Measurements from ENCODE around the gene LEPR.

DNA sequence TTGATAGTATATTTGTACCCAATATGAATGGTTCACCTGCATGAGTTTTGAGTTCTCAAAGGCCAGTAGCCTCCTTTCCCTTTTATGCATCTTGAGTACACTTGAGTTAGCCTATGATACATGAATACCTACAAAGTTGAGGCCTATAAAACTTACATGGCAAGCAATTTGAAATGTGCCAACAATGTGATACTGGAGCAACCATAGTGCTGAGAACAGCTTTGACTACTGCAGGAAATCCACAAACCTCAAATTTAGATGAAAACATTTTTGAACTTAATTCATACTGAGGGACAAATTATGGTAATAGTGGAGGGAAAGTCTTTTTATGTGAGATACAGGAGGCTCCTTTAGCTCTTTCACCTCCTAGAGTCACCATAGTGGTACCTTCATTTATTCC is 37.4 kb downstream of the LEPR start:
- TF ChIP-seq, protein P1, sequence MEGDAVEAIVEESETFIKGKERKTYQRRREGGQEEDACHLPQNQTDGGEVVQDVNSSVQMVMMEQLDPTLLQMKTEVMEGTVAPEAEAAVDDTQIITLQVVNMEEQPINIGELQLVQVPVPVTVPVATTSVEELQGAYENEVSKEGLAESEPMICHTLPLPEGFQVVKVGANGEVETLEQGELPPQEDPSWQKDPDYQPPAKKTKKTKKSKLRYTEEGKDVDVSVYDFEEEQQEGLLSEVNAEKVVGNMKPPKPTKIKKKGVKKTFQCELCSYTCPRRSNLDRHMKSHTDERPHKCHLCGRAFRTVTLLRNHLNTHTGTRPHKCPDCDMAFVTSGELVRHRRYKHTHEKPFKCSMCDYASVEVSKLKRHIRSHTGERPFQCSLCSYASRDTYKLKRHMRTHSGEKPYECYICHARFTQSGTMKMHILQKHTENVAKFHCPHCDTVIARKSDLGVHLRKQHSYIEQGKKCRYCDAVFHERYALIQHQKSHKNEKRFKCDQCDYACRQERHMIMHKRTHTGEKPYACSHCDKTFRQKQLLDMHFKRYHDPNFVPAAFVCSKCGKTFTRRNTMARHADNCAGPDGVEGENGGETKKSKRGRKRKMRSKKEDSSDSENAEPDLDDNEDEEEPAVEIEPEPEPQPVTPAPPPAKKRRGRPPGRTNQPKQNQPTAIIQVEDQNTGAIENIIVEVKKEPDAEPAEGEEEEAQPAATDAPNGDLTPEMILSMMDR (IDR thresholded peaks at IDR 0.05) = no peak
- TF ChIP-seq POLR2AphosphoS5 (IDR thresholded peaks at IDR 0.05; ENCODE audit: low read depth, low read length) (no peak), TCF7L2 (IDR thresholded peaks at IDR 0.05; ENCODE audit: low read depth, low read length) (no peak), SIN3A (IDR thresholded peaks at IDR 0.05; ENCODE audit: borderline replicate concordance, insufficient read depth, low read depth, low read length) (no peak)
